Renal pelvis (tissue), 4 donors: Measurements from ENCODE around the gene MYO1F. TPM values are rescaled to one million over a fixed set of nuclear protein-coding genes. Genes with fewer than 3 reads are reported as not detected.
A peak's percentile ranks its signal among the peaks of the same experiment; 100 is the strongest.
"Not testable (repeated sequence)": the region's sequence is repeated elsewhere in the genome, so short reads cannot be mapped to it uniquely, and the experiment has no call there.

Experiments
- DNase-seq: peaks from one replicate; pipeline ENCODE4 v3.0.0-alpha.2; 2013
- polyA plus RNA-seq, 3 donors: library from polyadenylated mRNA; unstranded; fragments of 120-200 nt; gene quantifications; one replicate each; pipeline ENCODE4 v1.2.1, GENCODE V29; 2013; ENCODE audit not compliant: insufficient read length in 3 of 3

Gene MYO1F
- polyA plus RNA-seq, 3 donors: 5.7 to 12.7 (median 12.0) TPM

DNA sequence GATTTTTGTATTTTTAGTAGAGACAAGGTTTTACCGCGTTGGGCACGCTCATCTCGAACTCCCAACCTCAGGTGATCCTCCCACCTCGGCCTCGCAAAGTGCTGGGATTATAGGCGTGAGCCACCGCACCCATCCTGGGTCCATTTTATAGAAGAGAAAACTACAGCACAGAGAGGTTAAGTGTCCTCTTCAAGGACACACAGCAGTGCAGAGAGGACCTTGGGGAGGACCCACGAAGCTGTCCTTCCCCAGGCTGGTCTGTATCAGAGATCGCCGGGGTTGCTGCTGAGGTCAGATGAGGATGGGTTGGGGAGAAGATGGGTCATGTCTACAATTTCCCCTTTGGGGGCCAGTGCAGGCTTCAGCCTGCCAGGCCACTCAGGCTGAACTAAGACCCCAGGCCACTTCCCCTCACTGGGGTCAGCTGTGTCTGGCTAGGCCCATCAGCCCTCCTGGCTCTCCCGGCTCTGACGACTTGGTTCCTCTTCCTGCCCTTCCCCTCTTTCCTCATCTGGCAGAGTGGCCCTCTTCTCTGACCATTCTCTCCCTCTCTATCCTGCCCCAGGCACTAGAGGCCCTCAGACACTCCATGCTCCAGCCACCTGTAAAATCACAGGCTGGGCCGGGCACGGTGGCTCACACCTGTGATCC, 9.6 kb downstream of the MYO1F start:
- no peak for DNase-seq

DNA sequence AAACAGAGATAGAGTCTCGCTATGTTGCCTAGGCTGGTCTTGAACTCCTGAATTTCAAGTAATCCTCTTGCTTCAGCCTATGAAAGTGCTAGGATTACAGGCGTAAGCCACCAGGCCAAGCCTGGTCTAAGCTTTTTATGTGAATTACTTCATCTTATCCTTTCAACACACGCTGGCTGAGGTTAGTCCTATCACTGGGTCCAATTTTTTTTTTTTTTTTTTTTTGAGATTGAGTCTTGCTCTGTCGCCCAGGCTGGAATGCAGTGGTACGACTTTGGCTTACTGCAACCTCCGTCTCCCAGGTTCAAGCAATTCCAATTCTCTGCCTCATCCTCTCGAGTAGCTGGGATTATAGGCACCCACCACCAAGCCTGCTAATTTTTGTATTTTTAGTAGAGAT, 10.4 kb downstream of the MYO1F start:
- DNase-seq: no peak

DNA sequence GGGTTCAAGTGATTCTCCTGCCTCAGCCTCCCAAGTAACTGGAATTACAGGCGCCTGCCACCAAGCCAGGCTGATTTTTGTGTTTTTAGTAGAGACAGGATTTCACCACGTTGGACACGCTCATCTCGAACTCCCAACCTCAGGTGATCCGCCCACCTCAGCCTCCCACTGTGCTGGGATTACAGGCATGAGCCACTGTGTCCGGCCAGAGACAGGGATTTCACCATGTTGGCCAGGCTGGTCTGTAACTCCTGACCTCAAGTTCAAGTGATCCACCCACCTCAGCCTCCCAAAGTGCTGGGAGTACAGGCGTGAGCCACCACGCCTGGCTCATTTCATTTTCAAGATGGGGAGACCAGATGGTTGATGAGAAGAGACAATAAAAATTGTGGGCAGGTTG, 12.4 kb downstream of the MYO1F start:
- not testable (repeated sequence) for DNase-seq

DNA sequence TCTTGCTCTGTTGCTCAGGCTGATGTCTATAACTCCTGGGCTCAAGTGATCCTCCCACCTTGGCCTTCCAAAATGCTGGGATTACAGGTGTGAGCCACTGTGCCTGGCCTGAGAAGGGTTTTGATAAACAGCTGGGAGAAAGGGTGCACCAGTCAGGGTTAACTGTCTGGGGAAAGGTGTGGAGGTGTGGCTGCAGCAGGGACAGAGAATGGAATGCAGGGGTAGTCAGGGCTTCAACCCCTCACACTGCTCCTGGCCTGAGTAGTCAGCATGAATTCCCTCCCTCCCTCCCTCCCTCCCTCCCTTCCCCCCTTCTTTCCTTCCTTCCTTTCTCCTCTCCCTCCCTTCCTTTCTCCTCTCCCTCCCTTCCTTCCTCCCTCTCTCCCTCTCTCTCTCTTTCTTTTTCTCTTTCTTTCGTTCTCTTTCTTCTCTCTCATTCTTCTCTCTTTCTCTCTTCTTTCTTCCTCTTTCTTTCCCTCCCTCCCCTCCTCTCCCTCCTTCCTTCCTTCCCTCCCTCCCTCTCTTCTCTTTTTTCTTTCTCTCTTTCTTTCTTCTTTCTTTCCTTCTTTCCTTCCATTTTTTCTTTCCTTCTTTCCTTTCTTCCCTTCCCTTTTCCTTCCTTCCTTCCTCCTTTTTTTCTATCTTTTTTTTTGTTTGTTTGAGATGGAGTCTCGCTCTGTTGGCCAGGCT, 16.0 kb downstream of the MYO1F start:
- DNase-seq: no peak

DNA sequence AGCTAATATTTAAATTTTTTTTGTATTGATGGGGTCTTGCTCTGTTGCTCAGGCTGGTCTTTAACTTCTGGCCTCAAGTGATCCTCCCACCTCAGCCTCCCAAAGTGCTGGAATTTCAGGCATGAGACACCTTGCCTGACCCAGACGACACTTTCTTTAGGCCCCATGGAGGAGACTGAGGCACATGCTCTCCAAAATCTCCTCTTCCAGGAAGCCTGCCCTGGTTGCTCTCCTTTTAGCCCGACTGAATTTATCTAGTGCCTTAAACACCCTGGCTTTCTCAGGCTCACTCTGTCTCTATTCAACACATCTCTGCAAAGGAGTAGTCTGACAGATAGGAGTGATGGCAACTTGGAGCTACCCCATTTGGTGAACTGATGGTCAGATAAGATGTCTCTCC, 18.9 kb downstream of the MYO1F start:
- no peak for DNase-seq

DNA sequence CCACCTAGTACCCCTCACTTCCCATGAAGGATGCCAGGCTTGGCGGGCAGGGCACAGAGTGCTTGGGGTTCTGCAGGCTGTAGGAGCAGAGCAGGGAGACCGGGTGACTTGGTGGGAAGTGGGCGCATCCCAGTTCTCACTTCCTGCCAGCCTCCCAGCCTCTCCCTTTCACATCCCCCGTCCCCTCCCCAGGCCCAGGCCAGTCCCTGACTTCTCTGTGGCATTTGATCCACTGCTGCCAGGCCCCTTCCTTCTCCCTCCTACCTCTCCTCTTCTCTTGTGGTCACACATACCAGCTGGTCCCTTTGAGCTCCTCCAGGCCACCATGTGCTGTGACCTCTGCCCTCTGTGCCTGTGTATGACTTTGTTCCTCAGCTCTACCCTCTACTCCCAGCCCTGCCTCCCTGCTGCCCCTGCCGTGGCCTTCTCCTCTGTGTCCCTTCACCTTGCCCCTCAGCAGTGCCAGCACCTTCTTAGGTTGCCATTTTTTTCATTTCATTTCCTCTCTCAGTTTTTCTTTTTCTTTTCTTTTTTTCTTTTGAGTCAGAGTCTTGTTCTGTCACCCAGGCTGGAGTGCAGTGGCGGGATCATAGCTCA, 19.5 kb downstream of the MYO1F start:
- no peak for DNase-seq

DNA sequence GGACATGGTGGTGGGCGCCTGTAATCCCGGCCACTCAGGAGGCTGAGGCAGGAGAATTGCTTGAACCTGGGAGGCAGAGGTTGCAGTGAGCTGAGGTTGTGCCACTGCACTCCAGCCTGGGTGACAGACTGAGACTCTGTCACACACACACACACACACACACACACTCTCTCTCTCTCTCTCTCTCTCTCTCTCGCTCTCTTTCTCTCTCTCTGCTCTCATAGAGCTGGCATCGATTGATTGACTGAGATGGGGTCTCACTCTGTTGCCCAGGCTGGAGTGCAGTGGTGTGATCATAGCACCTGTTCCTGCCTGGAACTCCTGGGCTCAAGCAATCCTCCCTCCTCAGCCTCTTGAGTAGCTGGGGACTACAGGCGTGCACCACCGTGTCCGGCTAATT, 23.5 kb downstream of the MYO1F start:
- DNase-seq: not testable (repeated sequence)

DNA sequence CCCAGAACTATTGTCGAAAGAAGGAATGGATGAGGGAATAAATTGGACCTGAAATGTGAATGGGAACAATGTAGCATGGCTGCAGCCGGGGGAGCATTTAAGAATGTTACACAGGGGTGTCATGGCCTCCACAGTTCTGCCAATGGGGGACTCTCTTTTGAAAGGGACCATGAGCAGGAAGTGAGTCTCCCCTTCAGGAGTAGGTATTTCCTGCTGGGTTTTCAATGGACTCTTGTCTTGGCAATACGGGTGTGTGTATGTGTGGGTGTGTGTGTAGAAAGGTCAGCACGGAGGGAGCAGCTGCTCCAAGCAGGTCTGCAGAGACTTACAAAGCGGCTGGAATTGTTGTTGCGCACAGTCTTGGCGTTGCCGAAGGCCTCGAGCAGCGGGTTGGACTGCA, 24.4 kb downstream of the MYO1F start:
- DNase-seq: no peak

DNA sequence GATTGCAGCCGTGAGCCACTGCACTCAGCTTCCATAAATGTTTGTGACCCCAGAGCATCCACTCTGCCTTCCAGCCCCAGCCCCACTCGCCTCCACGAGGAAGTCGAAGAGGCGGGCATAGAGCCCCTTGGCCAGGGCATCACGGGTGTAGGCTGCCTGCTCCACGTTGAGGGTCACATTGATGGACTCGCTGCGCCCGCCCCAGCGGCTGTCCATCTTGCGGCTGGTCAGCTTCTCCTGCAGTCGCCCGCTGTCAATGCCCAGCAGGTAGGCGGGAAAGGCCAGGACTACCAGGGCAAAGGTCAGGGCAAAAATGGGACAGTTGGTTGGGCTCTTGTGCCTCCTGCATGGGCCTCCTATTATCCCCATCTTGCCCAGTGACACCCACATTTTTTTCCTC, 27.2 kb downstream of the MYO1F start:
- DNase-seq: no peak

DNA sequence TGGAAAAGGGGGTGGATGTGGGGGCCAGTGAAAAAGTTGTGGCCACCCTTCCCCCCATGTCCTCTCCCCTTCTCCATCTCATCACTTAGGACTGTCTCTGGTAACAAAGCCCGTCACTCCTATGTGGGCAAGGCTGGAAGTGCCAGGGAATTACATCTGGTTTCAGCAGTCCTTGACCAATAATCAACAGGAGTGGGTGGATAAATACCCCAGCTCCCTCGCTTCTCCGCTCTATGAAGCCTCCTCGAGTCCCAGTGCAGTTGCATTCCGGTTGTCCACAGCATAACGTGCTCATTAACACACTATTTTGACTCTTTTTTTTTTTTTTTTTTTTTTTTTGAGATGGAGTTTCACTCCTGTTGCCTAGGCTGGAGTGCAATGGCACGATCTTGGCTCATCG, 31.5 kb downstream of the MYO1F start:
- no peak for DNase-seq

DNA sequence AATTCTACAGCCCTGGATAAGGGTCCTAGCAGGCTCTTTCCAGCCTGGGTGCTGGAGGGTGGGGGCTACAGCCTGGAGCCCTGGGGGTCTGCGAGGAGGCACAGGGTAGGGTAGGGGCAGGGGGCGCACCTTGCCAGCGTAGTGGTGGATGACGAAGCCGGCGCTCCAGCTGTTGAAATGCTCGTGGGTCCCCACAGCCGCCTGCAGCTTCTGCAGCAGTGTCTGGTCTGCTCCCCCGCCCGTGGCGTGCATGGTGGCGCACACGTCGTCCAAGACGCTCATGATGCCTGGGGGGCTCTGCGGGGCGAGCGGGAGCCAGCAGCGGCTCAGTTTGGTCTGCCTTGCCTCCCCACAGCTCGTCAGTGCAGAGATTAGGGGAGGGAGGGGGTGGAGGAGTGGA, 33.1 kb downstream of the MYO1F start:
- no peak for DNase-seq

DNA sequence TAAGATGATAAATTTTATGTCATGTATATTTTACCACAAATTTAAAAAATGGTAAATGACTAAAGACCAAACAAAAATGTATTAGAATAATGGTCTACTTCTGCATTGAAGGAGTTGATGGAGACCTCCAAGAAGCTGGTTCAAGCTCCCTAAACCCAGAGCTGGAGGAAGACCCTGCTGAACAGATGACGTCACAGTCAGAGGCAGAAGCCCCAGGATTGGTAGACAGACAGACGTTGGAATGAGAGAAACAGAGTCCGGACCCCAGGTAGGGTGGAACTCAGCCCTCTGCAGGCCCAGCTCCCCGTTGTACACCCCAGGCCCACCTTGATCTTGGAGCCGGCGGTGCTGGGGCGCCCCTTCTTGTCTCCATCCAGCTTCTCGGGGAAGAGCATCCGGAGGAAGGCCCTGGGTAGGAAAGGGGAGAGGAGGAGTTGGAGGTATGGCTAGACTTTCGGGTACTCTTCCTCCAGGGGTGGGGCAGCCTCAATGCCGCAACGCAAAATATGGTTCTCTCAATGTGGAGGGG, 37.6 kb downstream of the MYO1F start:
- no peak for DNase-seq

DNA sequence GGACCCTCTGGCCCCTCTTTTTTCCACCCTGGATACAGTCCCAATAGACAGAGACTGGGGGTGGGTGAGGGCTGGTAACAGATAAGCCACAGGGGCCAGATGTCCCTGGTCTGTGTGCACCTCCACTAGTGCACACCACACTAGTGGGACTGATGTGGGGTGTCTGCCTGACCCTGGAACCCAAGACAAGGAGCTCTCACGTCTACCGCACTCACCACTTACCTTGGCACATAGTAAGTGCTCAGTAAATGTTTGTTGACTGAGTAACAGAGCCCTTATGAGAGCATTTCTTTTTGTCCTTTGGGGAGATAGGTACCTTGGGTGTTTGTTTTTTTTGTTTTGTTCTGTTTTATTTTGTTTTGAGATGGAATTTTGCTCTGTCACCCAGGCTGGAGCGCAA, 40.1 kb downstream of the MYO1F start:
- no peak for DNase-seq

DNA sequence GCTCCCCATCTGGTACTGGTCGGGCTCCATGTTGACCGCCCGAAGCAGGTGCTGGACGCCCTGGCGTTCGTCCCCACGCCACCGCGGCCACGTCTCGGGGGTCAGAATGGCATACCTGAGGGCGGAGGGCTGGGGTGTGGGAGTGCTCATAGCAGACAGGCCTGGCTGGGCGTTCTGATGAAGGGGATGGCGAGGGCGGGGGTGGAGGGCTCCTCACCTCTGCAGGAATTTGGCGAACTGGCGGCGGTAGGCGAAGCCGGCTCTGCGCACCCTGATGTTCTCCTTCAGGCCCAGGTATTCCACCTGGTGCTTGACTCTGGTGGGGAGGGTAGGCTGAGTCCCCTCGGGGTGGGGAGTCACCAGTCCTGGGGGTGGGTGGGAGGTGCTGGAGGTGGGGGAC, 41.0 kb downstream of the MYO1F start:
- no peak for DNase-seq

DNA sequence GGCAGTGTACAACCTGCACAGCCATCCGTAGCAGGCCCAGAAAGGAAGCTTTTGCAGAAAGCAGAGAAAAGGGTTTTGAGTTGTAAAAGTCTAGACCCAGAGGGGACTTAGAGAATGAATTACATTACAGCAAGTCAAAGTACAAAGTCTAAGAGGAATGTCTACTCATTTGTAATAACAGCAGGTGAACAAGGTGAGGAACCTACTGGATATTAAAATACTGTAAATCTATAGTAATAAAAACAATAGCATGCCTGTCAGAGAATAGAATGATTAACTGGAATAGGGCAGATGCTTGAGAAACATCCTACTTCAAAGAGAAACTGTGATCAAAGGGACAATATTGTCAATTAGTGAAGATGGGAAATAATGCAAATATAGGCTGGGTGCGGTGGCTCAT, 45.0 kb downstream of the MYO1F start:
- DNase-seq: no peak

DNA sequence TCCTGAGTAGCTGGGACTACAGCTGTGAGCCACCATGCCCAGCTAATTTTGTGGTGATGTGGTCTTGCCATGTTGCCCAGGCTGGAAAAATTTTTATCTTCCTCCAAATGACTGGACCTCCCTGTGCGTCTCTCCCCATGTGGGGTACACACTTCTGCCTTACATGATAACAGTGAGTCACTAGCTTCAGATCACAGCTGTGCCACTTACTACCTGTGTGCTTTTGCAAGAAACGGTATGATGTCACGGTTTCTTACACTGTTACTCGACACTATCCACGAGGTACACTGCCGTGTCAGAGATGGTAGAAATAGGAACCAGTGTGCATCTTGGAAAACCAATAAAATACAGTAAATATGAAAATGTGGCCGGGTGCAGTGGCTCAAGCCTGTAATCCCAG, 45.8 kb downstream of the MYO1F start:
- no peak for DNase-seq

DNA sequence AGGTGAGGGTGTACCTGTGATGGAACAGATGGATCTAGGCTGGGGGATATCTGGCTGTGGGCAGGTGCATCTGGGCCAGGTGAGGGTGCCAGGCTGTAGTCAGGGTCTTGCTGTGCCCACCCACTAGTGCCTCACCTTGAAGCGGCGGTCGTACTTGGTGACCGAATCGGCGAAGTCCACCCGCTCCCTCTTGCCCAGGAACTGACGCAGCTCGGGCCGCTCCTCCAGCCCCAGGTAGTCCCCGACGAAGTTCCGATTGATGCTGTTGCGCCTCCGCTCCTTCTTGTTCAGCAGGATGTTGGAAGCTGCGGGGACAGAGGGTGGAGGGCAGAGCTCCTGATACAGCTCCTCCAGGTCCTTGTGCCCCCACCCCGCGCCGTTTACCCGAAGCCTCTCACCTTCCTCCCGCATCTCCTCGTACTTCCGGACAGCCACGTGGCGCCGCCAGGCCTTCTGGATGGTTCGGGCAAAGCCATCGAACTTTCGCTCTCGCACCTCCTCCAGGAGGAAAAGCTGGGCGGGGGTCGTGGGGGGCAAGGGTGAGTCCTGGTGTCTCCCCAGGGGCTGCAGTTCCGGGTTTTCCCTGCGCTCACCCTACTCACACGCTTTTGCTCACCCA, 47.1 kb downstream of the MYO1F start:
- DNase-seq: no peak

DNA sequence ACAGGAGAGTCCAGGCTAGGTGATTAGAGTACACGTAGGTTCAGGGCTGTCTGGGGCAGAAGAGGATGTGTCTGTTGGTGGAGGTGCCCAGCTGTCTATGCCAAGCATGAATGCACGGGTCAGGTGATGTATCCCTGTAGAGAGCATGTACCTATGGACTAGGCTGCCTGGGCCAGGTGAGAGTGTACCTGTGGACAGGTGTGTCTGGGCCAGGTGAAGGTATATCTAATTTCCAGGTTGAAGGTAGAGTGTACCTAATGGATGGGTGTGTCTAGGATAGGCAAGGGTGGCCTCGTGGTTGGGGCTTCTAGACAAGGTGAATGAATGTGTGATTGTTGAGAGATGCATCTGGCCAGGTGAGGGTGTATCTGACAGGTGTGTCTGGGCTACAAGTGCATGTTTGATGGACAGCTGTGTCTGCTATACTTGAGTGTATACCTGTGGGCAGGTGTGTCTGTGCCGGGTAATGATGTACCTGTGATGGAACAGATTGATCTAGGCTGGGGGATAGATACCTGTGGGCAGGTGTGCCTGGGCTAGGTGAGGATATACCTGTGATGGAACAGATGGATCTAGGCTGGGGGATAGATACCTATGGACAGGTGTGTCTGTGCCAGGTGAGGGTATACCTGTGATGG, 47.8 kb downstream of the MYO1F start:
- no peak for DNase-seq

DNA sequence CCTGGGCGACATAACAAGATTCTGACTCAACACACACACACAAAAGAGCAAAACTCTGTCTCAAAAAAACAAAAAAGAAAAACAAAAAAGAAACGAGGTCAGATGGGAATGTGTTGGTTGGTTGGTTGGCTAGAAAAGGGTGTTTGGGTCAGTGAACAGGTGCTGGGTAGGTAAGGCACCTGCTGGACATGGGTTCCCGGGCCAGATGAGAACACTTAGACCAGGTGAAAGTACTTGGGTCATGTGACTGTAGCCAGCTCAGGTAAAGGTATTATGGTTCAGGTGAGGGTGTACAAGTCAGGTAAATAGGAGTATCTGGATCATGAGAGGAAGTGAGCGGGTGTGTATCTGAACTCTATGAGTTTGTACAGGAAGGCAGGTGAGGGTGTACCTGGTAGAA, 48.7 kb downstream of the MYO1F start:
- no peak for DNase-seq

DNA sequence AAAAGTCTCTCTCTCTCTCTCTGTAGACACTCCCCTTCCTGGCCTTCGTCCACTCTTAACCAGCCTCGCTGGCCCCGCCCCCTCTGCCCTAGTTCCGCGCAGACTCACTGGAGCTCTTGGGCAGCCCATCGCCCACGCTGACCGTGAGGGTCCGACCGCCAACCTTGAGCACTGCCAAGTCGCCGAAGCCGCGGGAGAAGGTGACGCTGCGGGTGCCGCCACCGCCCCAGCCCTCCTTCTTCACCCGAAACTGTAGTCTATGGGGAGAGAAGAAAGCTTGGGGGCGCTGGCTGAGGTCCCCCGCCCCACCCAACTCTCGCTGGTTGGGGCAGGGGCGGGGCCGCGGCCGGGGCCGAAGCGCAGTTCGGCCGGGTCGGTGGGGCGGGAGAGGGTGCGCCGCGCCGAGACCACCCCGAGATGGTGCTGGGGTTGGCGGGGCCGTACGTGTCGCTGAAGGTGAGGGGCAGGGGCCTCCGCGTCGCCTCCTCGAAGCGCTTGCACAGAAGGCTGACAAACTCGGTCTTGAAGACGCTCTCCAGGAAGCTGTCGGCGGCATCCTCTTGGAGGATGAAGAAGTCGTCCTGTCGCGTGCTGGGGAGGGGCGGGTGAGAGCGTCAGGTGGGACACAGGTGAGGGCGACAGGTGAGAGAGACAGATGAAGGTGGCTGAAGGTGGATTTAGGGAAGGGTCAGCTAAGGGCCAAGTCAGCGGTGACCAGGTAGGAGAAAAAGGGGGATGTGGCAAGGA, 50.7 kb downstream of the MYO1F start:
- DNase-seq: peak; percentile 95

DNA sequence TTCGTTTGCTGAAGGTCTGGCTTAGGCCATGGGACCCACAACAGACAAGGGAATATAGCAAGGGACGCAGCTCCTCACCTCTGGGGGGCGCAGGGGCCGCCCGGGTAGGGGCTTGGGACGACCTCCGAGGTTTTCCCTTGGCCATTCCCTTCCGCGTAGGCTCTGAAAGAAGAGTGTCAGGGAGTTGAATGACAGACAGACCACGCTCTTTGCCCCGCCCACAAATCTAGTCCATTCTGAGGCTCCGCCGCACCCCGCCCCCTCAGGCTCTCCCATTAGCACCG, 51.9 kb downstream of the MYO1F start:
- DNase-seq: no peak

DNA sequence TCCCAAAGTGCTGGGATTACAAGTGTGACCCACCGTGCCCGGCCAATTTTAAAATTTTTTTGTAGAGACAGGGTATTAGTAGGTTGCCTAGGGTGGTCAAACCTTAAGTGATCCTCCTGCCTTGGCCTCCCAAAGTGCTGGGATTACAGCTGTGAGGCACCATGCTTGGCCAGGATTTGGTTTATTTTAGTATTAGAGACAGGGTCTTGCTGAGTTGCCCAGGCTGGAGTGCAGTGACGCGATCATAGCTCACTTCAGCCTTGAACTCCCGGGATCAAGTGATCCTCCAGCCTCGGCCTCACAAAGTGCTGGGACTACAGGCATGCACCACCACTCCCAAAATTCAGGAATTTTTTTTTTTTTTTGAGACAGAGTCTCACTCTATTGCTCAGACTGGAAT, 57.9 kb downstream of the MYO1F start:
- no peak for DNase-seq
